ENCODE measurements around the gene HOXD11.

Gene HOXD11

GRCh38 chr2:176151442-176152287 lies 44.6 kb downstream of the HOXD11 start, which contains the start of gene HOXD4:
HOXD4 (plus strand) TSS chr2:176151550; CDS start chr2:176151634, 84 bp downstream.
- DNase-seq, result no peak
- in situ Hi-C loops (cut with MboI; ENCODE audit: low pct_unique_long_range_greater_than_20kb, low sequenced_read_pairs), result no loop called here

GRCh38 chr2:176152350-176153181 lies 45.5 kb downstream of the HOXD11 start:
- DNase-seq, result no peak
- in situ Hi-C loops (cut with MboI; ENCODE audit: low pct_unique_long_range_greater_than_20kb, low sequenced_read_pairs), result no loop called here

- DNase-seq, result no peak
- in situ Hi-C loops (cut with MboI; ENCODE audit: low pct_unique_long_range_greater_than_20kb, low sequenced_read_pairs), result no loop called here
Measured at GRCh38 chr2:176154576-176155252, 47.6 kb downstream of the HOXD11 start.

GRCh38 chr2:176155356-176156044 lies 48.4 kb downstream of the HOXD11 start:
- DNase-seq, result no peak
- in situ Hi-C loops (cut with MboI; ENCODE audit: low pct_unique_long_range_greater_than_20kb, low sequenced_read_pairs), result no loop called here

- DNase-seq, result no peak
- in situ Hi-C loops (cut with MboI; ENCODE audit: low pct_unique_long_range_greater_than_20kb, low sequenced_read_pairs), result no loop called here
Measured at GRCh38 chr2:176156301-176156806, 49.3 kb downstream of the HOXD11 start.

- in situ Hi-C loops (cut with MboI; ENCODE audit: low pct_unique_long_range_greater_than_20kb, low sequenced_read_pairs), result no loop called here
- no peak for DNase-seq
Measured at GRCh38 chr2:176156807-176157498, 49.9 kb downstream of the HOXD11 start, which contains the start of gene HOXD3. HOXD3 (plus strand) TSS chr2:176157307; CDS start chr2:176169115, 11,808 bp downstream.

- in situ Hi-C loops (cut with MboI; ENCODE audit: low pct_unique_long_range_greater_than_20kb, low sequenced_read_pairs), result no loop called here
- DNase-seq, result no peak
Measured at GRCh38 chr2:176157499-176158185, 50.6 kb downstream of the HOXD11 start.

- no peak for DNase-seq
- in situ Hi-C loops (cut with MboI; ENCODE audit: low pct_unique_long_range_greater_than_20kb, low sequenced_read_pairs), result no loop called here
Measured at GRCh38 chr2:176158186-176158591, 51.1 kb downstream of the HOXD11 start.

GRCh38 chr2:176158855-176159662 lies 52.0 kb downstream of the HOXD11 start:
- in situ Hi-C loops (cut with MboI; ENCODE audit: low pct_unique_long_range_greater_than_20kb, low sequenced_read_pairs), result no loop called here
- no peak for DNase-seq
